Activated CD8-positive, alpha-beta T cell treated with anti-CD3 and anti-CD28 coated beads for 36 hours (primary cell): ENCODE data around the gene CLCA1. TPM values are rescaled to one million over a fixed set of nuclear protein-coding genes. Genes with fewer than 3 reads are reported as not detected.

Experiments used
- ATAC-seq: fragments of 200-7000 bp; cut with Tn5 transposase; one replicate; pipeline ENCODE4 v1.10.0; 2021; ENCODE audit warnings: mild to moderate bottlenecking, moderate library complexity
- CTCF ChIA-PET: fragments of 350-600 bp; sonication (Branson Sonifier 250); formaldehyde crosslinking; loops from one replicate; lab custom pipeline; 2021; ENCODE audit warnings: antibody characterized with exemption; lab: Charles Lee
- POLR2A ChIA-PET: fragments of 350-600 bp; sonication (Branson Sonifier 250); formaldehyde crosslinking; loops from one replicate; lab custom pipeline; 2021; ENCODE audit warnings: antibody characterized with exemption; lab: Charles Lee
- DNase-seq: peaks from one replicate; pipeline ENCODE4 v3.0.0-alpha.2; 2020
- H3K27ac Mint-ChIP-seq: one replicate; pipeline ENCODE4 v1.8.0; 2021; ENCODE audit warnings: mild to moderate bottlenecking, mixed read lengths
- H3K27me3 Mint-ChIP-seq: one replicate; pipeline ENCODE4 v1.8.0; 2021; ENCODE audit warnings: mixed read lengths
- H3K36me3 Mint-ChIP-seq: one replicate; pipeline ENCODE4 v1.8.0; 2021; ENCODE audit warnings: low read depth, mixed read lengths
- H3K4me1 Mint-ChIP-seq: one replicate; pipeline ENCODE4 v1.8.0; 2021; ENCODE audit warnings: low read depth, mixed read lengths
- H3K4me3 Mint-ChIP-seq: one replicate; pipeline ENCODE4 v1.8.0; 2021; ENCODE audit warnings: mild to moderate bottlenecking, moderate library complexity, mixed read lengths
- H3K9me3 Mint-ChIP-seq: one replicate; pipeline ENCODE4 v1.8.0; 2021; ENCODE audit warnings: mixed read lengths
- CTCF ChIP-seq: fragments of 200-600 bp; IDR thresholded peaks from one replicate; pipeline ENCODE4 v1.8.0; 2022; ENCODE audit warnings: antibody characterized with exemption, mild to moderate bottlenecking
- intact Hi-C: fragments of 100-400 bp; cut with micrococcal nuclease; formaldehyde crosslinking; loops from one replicate; pipeline ENCODE4 v1.10.0; 2022
- total RNA-seq, 2 experiments: library from RNA; stranded (reverse); gene quantifications; one replicate each; pipeline ENCODE4 v1.2.3, GENCODE V29; 2021

Gene CLCA1
- total RNA-seq, 2 experiments from 2014 or later, result not detected

DNA sequence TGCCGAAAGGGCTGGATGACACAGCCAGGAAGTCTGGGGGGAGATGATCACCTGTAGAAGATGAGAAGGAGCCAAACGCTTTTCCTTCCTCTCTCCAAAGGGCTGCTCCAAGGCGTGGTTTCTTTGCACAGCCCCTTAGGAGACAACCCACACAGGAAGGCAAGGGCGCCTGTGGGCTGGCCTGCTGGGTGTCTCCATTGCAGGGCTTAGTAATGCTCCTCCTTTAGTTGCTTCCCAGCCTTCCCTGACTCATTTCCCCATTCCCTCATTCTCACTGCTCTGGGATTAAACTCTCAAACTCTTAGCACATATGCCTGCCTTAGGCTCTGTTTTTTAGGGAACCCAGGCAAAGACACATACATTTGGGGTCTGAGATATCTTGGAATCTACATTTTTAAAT, 1.7 kb upstream of the CLCA1 start:
- Mint-ChIP-seq H3K27me3 (peaks cover 8% of the 10 kb centered on the region), H3K4me3 (no peak overlapping the region), H3K36me3 (no peaks in the 10 kb centered on the region), H3K9me3 (no peaks in the 10 kb centered on the region), H3K4me1 (no peaks in the 10 kb centered on the region), H3K27ac (no peak overlapping the region)
- ChIA-PET CTCF (interaction anchor here (1.1 to 1.2 kb wide), 2 partner anchors 34 to 87 kb away, joined by 3 to 6 read pairs; no protein-coding TSS in a partner anchor), POLR2A (no interaction called here)
- no peak for DNase-seq
- no peak for ATAC-seq
- TF ChIP-seq CTCF, result no peak
- intact Hi-C loops, result no loop called here

- no peaks in the 10 kb centered on the region for H3K4me1 Mint-ChIP-seq
- H3K4me3 Mint-ChIP-seq, result no peak overlapping the region
- no peak for ATAC-seq
- H3K27ac Mint-ChIP-seq, result no peak overlapping the region
- no peaks in the 10 kb centered on the region for H3K36me3 Mint-ChIP-seq
- H3K9me3 Mint-ChIP-seq, result no peaks in the 10 kb centered on the region
- peaks cover 10% of the 10 kb centered on the region for H3K27me3 Mint-ChIP-seq
- intact Hi-C loops, result loop anchor here (10.0 kb wide), 1 partner anchor 274 kb away; no protein-coding TSS in a partner anchor
- CTCF ChIA-PET, result interaction anchor here (0.5 to 0.8 kb wide), 2 partner anchors 29 to 357 kb away, joined by 3 to 4 read pairs; no protein-coding TSS in a partner anchor
- POLR2A ChIA-PET, result no interaction called here
- TF ChIP-seq CTCF, result no peak
- no peak for DNase-seq
Measured at GRCh38 chr1:86470859-86471258, 2.1 kb downstream of the CLCA1 start.

GRCh38 chr1:86471291-86471690, 2.6 kb downstream of the CLCA1 start:
- no peaks in the 10 kb centered on the region for H3K36me3 Mint-ChIP-seq
- H3K27ac Mint-ChIP-seq, result no peak overlapping the region
- no peak for TF ChIP-seq CTCF
- peaks cover 10% of the 10 kb centered on the region for H3K27me3 Mint-ChIP-seq
- H3K4me1 Mint-ChIP-seq, result no peaks in the 10 kb centered on the region
- DNase-seq (no peak), ATAC-seq (no peak)
- POLR2A ChIA-PET, result no interaction called here
- no peak overlapping the region for H3K4me3 Mint-ChIP-seq
- H3K9me3 Mint-ChIP-seq, result no peaks in the 10 kb centered on the region
- CTCF ChIA-PET, result interaction anchor here (3.5 kb wide), 1 partner anchor 29 kb away, joined by 41 read pairs; no protein-coding TSS in a partner anchor
- intact Hi-C loops, result loop anchor here (10.0 kb wide), 1 partner anchor 274 kb away; no protein-coding TSS in a partner anchor

- ChIA-PET CTCF (interaction anchor here (1.7 to 4.0 kb wide), 3 partner anchors 28 to 92 kb away, joined by 3 to 41 read pairs (median 17); no protein-coding TSS in a partner anchor), POLR2A (no interaction called here)
- peaks cover 10% of the 10 kb centered on the region for H3K27me3 Mint-ChIP-seq
- H3K36me3 Mint-ChIP-seq, result no peaks in the 10 kb centered on the region
- TF ChIP-seq CTCF, result no peak
- no peak overlapping the region for H3K27ac Mint-ChIP-seq
- no peak for DNase-seq
- no peak overlapping the region for H3K4me3 Mint-ChIP-seq
- H3K4me1 Mint-ChIP-seq, result no peaks in the 10 kb centered on the region
- intact Hi-C loops, result loop anchor here (10.0 kb wide), 1 partner anchor 273 kb away; no protein-coding TSS in a partner anchor
- H3K9me3 Mint-ChIP-seq, result no peaks in the 10 kb centered on the region
- no peak for ATAC-seq
Measured at GRCh38 chr1:86472152-86472551, 3.4 kb downstream of the CLCA1 start.

GRCh38 chr1:86472767-86473166, 4.0 kb downstream of the CLCA1 start:
- ChIA-PET POLR2A (no interaction called here), CTCF (interaction anchor here (0.6 to 4.0 kb wide), 17 partner anchors 10 to 281 kb away, joined by 3 to 41 read pairs (median 4); no protein-coding TSS in a partner anchor)
- Mint-ChIP-seq H3K27me3 (peaks cover 10% of the 10 kb centered on the region), H3K9me3 (no peaks in the 10 kb centered on the region), H3K36me3 (no peaks in the 10 kb centered on the region), H3K4me3 (no peak overlapping the region), H3K4me1 (no peaks in the 10 kb centered on the region), H3K27ac (no peak overlapping the region)
- DNase-seq, result no peak
- no peak for ATAC-seq
- intact Hi-C loops, result loop anchor here (10.0 kb wide), 1 partner anchor 272 kb away; no protein-coding TSS in a partner anchor
- TF ChIP-seq CTCF, result no peak
